ENCODE results near the gene RPP38. TPM values are rescaled to one million over a fixed set of nuclear protein-coding genes. Genes with fewer than 3 reads are reported as not detected.

Gene RPP38
- total and polyA plus RNA-seq, 2 of the 13 experiments (the other 11 are each of a cell fraction or from before 2014, with no cell fraction given), result 11.7 to 16.4 TPM

- TF ChIP-seq ZNF710 (CRISPR knock-in tag; IDR thresholded peaks at IDR 0.05; ENCODE audit: borderline replicate concordance) (peak; percentile 58; the same call in 1 of the 2 replicates), LCORL (IDR thresholded peaks at IDR 0.05) (no peak), LCORL (CRISPR knock-in tag; IDR thresholded peaks at IDR 0.05) (no peak), ZNF792 (CRISPR knock-in tag; IDR thresholded peaks at IDR 0.05) (0 out of 2 replicates have a peak, but pooled peaks have one; percentile 23), PHF8 (CRISPR knock-in tag; IDR thresholded peaks at IDR 0.05) (peak; percentile 48), TBX3 (IDR thresholded peaks at IDR 0.05; ENCODE audit: borderline replicate concordance) (no peak), MYC (CRISPR knock-in tag; IDR thresholded peaks at IDR 0.05; ENCODE audit: borderline replicate concordance) (peak; percentile 52; the same call in 1 of the 2 replicates), ZNF580 (CRISPR knock-in tag; IDR thresholded peaks at IDR 0.05; ENCODE audit: borderline replicate concordance, low read depth) (no peak), ZNF558 (CRISPR knock-in tag; IDR thresholded peaks at IDR 0.05; ENCODE audit: borderline replicate concordance) (no peak), KDM5B (CRISPR knock-in tag; IDR thresholded peaks at IDR 0.05; ENCODE audit: borderline replicate concordance) (peak; percentile 38; the same call in 1 of the 2 replicates), UBTF (CRISPR knock-in tag; IDR thresholded peaks at IDR 0.05) (no peak; the same call in none of the 2 replicates), ZNF446 (CRISPR knock-in tag; IDR thresholded peaks at IDR 0.05) (no peak), CREM (IDR thresholded peaks at IDR 0.05) (no peak), CREM (CRISPR knock-in tag; IDR thresholded peaks at IDR 0.05) (no peak), TFDP2 (CRISPR knock-in tag; IDR thresholded peaks at IDR 0.05) (peak; percentile 94), NFATC3 (CRISPR knock-in tag; IDR thresholded peaks at IDR 0.05) (no peak), SYNCRIP (IDR thresholded peaks at IDR 0.05; ENCODE audit: insufficient read depth, low read depth, low read length) (no peak), TRAFD1 (CRISPR knock-in tag; IDR thresholded peaks at IDR 0.05; ENCODE audit: borderline replicate concordance) (no peak)
These were observed 8.5 kb upstream of the RPP38 start, which contains the start of gene ACBD7 (continued) for GRCh38 chr10:15088428-15089261.
